HepG2 (cell line): ENCODE data around the gene DICER1. TPM values are rescaled to one million over a fixed set of nuclear protein-coding genes. Genes with fewer than 3 reads are reported as not detected.

ENCODE experiments used
- ATAC-seq: fragments of 200-7000 bp; cut with Tn5 transposase; 3 replicates; pipeline ENCODE4 v1.9.1; 2020; ENCODE audit warnings: mild to moderate bottlenecking, moderate library complexity
- BruUV-seq: library from RNA; stranded (reverse); fragments of 400-500 nt; replicated peaks from 2 replicates; lab custom pipeline; 2021; lab: Mats Ljungman, UMichigan
- CTCF ChIA-PET: fragments of 300-600 bp; formaldehyde crosslinking; extraction: SDS; loops from one replicate; lab custom pipeline; 2021; ENCODE audit warnings: low total read pairs, inconsistent platforms, low intra/inter-chr PET ratio; lab: Yijun Ruan, JAX
- POLR2A ChIA-PET: fragments of 350-600 bp; sonication (Branson Sonifier 250); formaldehyde crosslinking; loops from one replicate; lab custom pipeline; 2020; ENCODE audit warnings: antibody characterized with exemption, inconsistent platforms; lab: Yijun Ruan, JAX
- DNase-seq: peaks from one replicate; pipeline ENCODE4 v3.0.0-alpha.2; 2015; ENCODE audit warnings: low spot score
- FAIRE-seq: peaks from 3 replicates; lab custom pipeline; 2011; peaks lifted over from hg19 to GRCh38; lab: Jason Lieb, UNC
- H2AFZ ChIP-seq: one replicate; pipeline ENCODE4 v1.6.1; 2011; ENCODE audit warnings: low read length, inconsistent platforms
- H3K27ac ChIP-seq: fragments of 300-600 bp; 3 replicates; pipeline ENCODE4 v1.8.0; 2011; ENCODE audit warnings: mixed run types, mild to moderate bottlenecking, mixed read lengths, low read length, inconsistent platforms; ENCODE audit not compliant: insufficient read depth; ENCODE audit errors: extremely low read length
- H3K27me3 ChIP-seq, 2 experiments: fragments of 200-600 bp in 1 of 2; 2 replicates in 1 of 2; 3 replicates in 1 of 2; pipeline versions ENCODE4 v1.6.0 to v1.8.0; 2011; ENCODE audit warnings: low read length in 2 of 2, mild to moderate bottlenecking in 2 of 2, moderate library complexity in 2 of 2, inconsistent platforms in 1 of 2; ENCODE audit not compliant: insufficient read depth in 2 of 2, control insufficient read depth in 1 of 2
- H3K36me3 ChIP-seq, 2 experiments: fragments of 200-600 bp in 1 of 2; replicated peaks in 1 of 2; 2 replicates in 1 of 2; 3 replicates in 1 of 2; pipeline versions ENCODE4 v1.5.1 to v1.8.0; 2011; ENCODE audit warnings: low read length in 2 of 2, inconsistent platforms in 1 of 2; ENCODE audit not compliant: insufficient read depth in 2 of 2, control insufficient read depth in 1 of 2
- H3K4me1 ChIP-seq: 2 replicates; pipeline ENCODE4 v1.5.1; 2012; ENCODE audit warnings: low read length, inconsistent platforms; ENCODE audit not compliant: insufficient read depth
- H3K4me2 ChIP-seq: 2 replicates; pipeline ENCODE4 v1.6.0; 2011; ENCODE audit warnings: low read depth, low read length, inconsistent platforms
- H3K4me3 ChIP-seq, 3 experiments: fragments of 200-600 bp in 1 of 3; sonication (generic), shearing (Covaris generic) in 1 of 3; replicated peaks in 1 of 3; 2 replicates each; pipeline ENCODE4 v1.5.1; 2011 to 2016; ENCODE audit warnings: low read length in 3 of 3, inconsistent platforms in 2 of 3, low read depth in 2 of 3, mild to moderate bottlenecking in 2 of 3, control low read depth in 1 of 3, mixed read lengths in 1 of 3; ENCODE audit not compliant: insufficient read depth in 1 of 3
- H3K79me2 ChIP-seq: one replicate; pipeline ENCODE4 v1.6.1; 2011; ENCODE audit warnings: low read length, inconsistent platforms; ENCODE audit not compliant: insufficient read depth
- H3K9ac ChIP-seq: 2 replicates; pipeline ENCODE4 v1.6.0; 2011; ENCODE audit warnings: mild to moderate bottlenecking, low read depth, low read length, inconsistent platforms; ENCODE audit not compliant: insufficient read depth
- H3K9me3 ChIP-seq: 2 replicates; pipeline ENCODE4 v1.5.1; 2012; ENCODE audit warnings: mild to moderate bottlenecking, low read length
- H4K20me1 ChIP-seq: 2 replicates; pipeline ENCODE4 v1.6.0; 2011; ENCODE audit warnings: inconsistent platforms, mild to moderate bottlenecking, low read length, moderate library complexity; ENCODE audit not compliant: insufficient read depth
- ATF7-NPFF ChIP-seq: sonication (generic); formaldehyde crosslinking; IDR thresholded peaks from 2 replicates; pipeline ENCODE4 v1.8.1; 2023; ENCODE audit warnings: mild to moderate bottlenecking, low read depth, missing genetic modification reagents, moderate library complexity
- CENPT ChIP-seq: sonication (generic); formaldehyde crosslinking; IDR thresholded peaks from 2 replicates; pipeline ENCODE4 v1.8.0; 2022; ENCODE audit warnings: low read depth, mild to moderate bottlenecking, moderate library complexity, missing genetic modification reagents
- CHD2 ChIP-seq: IDR thresholded peaks from 2 replicates; pipeline ENCODE4 v1.6.1; 2011; ENCODE audit warnings: low read depth, low read length, improper control_type of control experiment
- HOMEZ ChIP-seq: IDR thresholded peaks from 2 replicates; pipeline ENCODE4 v1.6.1; 2016; ENCODE audit warnings: low read depth
- LBX2 ChIP-seq: sonication (generic); formaldehyde crosslinking; IDR thresholded peaks from 2 replicates; pipeline ENCODE4 v1.5.0; 2020; ENCODE audit warnings: missing genetic modification reagents, mild to moderate bottlenecking, borderline replicate concordance
- RARA ChIP-seq: IDR thresholded peaks from 2 replicates; pipeline ENCODE4 v1.6.1; 2016; ENCODE audit warnings: missing genetic modification reagents, missing compliant biosample characterization
- TEAD2 ChIP-seq: sonication (generic); formaldehyde crosslinking; IDR thresholded peaks from 2 replicates; pipeline ENCODE4 v1.9.0; 2021; ENCODE audit warnings: missing genetic modification reagents
- TP53 ChIP-seq: sonication (generic); formaldehyde crosslinking; conservative IDR thresholded peaks from 2 replicates; pipeline ENCODE4 v1.4.0; 2020; ENCODE audit warnings: missing genetic modification reagents
- TSC22D2 ChIP-seq: sonication (generic); formaldehyde crosslinking; IDR thresholded peaks from 2 replicates; pipeline ENCODE4 v1.5.1; 2020; ENCODE audit warnings: missing genetic modification reagents, mild to moderate bottlenecking, borderline replicate concordance
- UBTF ChIP-seq: sonication (generic); formaldehyde crosslinking; IDR thresholded peaks from 2 replicates; pipeline ENCODE4 v1.4.0; 2020; ENCODE audit warnings: mild to moderate bottlenecking, missing genetic modification reagents
- ZNF687 ChIP-seq: sonication (generic); formaldehyde crosslinking; IDR thresholded peaks from 2 replicates; pipeline ENCODE4 v1.5.1; 2020; ENCODE audit warnings: mild to moderate bottlenecking, missing genetic modification reagents, moderate library complexity
- WGBS: methylation state at CpG from one replicate; pipeline ENCODE4 v1.1.6; 2017; ENCODE audit warnings: low lambda C conversion rate; 5-methylcytosine and 5-hydroxymethylcytosine counted together
- in situ Hi-C: cut with HindIII; loops from 2 replicates; pipeline ENCODE4 v1.10.0; 2017; ENCODE audit warnings: low pct_unique_long_range_greater_than_20kb; ENCODE audit not compliant: extremely low pct_ligation_motif_present
- intact Hi-C: fragments of 100-400 bp; cut with micrococcal nuclease; formaldehyde crosslinking; loops from one replicate; pipeline ENCODE4 v1.10.0; 2022; ENCODE audit not compliant: unreplicated experiment
- polyA plus RNA-seq, 8 experiments: library from polyadenylated mRNA; depleted of rRNA in 3 of 8; stranded (reverse) in 7 of 8; unstranded in 1 of 8; fragments of >200 nt; fragmentation: Illumina TruSeq in 4 of 8; extraction: Trizol in 4 of 8; gene quantifications; 2 replicates each; pipeline versions ENCODE4 v1.2.1 to v1.2.3, GENCODE V29; 2011 to 2016; ENCODE audit warnings: low read depth in 4 of 8, missing spikeins in 1 of 8, mixed read lengths in 1 of 8; ENCODE audit not compliant: insufficient read depth in 1 of 8
- total RNA-seq, 5 experiments: library from RNA; depleted of rRNA; stranded (reverse); fragments of >200 nt; fragmentation: Illumina TruSeq; extraction: Trizol; gene quantifications; 2 replicates each; pipeline ENCODE4 v1.2.3, GENCODE V29; 2016; ENCODE audit warnings: low read depth in 1 of 5

DICER1 gene
- total and polyA plus RNA-seq, 2 of the 13 experiments (the other 11 are each of a cell fraction or from before 2014, with no cell fraction given), result 31.8 to 61.9 TPM

GRCh38 chr14:95146079-95146771 lies 11.1 kb downstream of the DICER1 start (continued):
- TF ChIP-seq CHD2 (no peak), TSC22D2 (CRISPR knock-in tag) (no peak)

- peaks cover 14% of the 10 kb centered on the region; the same call in 1 of the 2 replicates for H3K9me3 ChIP-seq
- H4K20me1 ChIP-seq, result peaks cover 9% of the 10 kb centered on the region
- in situ Hi-C loops, result no loop called here
- POLR2A ChIA-PET, result no interaction called here
- CTCF ChIA-PET, result no interaction called here
- H3K36me3 ChIP-seq, result peaks cover 0 to 5% of the 10 kb centered on the region in 2 experiments; a peak in 1 of 5 replicates
- H3K27ac ChIP-seq, result no peak overlapping the region
- H3K9ac ChIP-seq, result no peak overlapping the region
- no peak for DNase-seq
- H3K4me2 ChIP-seq, result no peak overlapping the region
- H3K4me3 ChIP-seq, result no peak overlapping the region
- no peak for TF ChIP-seq ZNF687 (CRISPR knock-in tag)
- TF ChIP-seq HOMEZ (CRISPR knock-in tag), result no peak
- TF ChIP-seq CENPT (CRISPR knock-in tag), result no peak
- TF ChIP-seq RARA (CRISPR knock-in tag), result no peak
- TF ChIP-seq LBX2, result no peak
- no peak for TF ChIP-seq ATF7-NPFF (CRISPR knock-in tag)
- no peak for TF ChIP-seq TEAD2 (CRISPR knock-in tag)
- no peak for TF ChIP-seq TP53 (CRISPR knock-in tag)
- no peak for TF ChIP-seq UBTF (CRISPR knock-in tag)
- no peak overlapping the region for H2AFZ ChIP-seq
- 99% methylated on average over 2 of the region's 2 CpGs for WGBS
- H3K79me2 ChIP-seq, result peaks cover 99% of the 10 kb centered on the region
- H3K27me3 ChIP-seq, result no peaks in the 10 kb centered on the region
- FAIRE-seq, result no peak
- intact Hi-C loops, result no loop called here
- peaks cover 36% of the 10 kb centered on the region for H3K4me1 ChIP-seq
- BruUV-seq, result no TSS peak
- no peak for ATAC-seq
Measured at GRCh38 chr14:95144849-95145248, 12.5 kb downstream of the DICER1 start.
